Measurements from ENCODE around the gene RPA1.

RPA1 gene

DNA sequence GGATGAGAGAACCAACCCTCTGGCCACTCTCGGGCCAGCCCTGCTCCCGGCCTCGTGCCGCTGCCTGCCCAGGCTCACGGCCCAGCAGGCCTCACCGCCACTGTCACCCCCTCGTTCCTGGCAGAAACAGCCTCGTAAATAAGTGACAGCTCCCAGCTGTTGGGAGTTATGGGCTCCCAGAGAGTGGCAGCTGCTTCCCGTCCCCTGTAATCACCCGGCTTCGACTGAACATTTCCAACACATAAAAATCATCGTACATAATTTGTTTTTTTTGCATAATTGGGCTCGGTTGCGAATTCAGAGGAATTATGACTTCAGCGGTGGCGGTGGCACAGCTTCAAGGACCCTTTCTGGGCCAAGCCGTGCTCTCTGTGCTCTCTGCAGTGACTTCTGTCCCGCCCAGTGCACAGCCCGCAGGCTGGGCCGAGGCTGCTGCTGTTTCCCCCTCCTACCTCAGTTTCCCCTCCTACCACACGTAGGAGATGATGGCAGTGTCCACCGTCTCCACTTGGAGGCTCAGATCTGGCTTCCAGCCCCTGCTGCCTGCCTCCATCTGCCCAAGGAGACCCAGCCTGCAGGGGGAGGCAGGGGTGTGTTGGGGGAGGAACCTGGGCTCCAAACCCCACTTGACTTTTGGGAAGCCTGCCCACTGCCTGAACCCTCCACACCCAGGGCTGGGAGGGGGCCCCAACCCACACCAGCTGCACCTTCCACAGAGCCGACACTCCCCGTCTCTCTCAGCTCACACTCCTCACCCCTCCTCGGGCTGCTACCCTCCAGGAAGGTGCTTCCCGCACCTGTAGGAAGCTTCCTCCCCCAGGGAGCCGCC, 110.4 kb downstream of the RPA1 start:
- DNase-seq, result no peak

GRCh38 chr17:1940810-1941185, 111.0 kb downstream of the RPA1 start:
- no peak for DNase-seq

DNA sequence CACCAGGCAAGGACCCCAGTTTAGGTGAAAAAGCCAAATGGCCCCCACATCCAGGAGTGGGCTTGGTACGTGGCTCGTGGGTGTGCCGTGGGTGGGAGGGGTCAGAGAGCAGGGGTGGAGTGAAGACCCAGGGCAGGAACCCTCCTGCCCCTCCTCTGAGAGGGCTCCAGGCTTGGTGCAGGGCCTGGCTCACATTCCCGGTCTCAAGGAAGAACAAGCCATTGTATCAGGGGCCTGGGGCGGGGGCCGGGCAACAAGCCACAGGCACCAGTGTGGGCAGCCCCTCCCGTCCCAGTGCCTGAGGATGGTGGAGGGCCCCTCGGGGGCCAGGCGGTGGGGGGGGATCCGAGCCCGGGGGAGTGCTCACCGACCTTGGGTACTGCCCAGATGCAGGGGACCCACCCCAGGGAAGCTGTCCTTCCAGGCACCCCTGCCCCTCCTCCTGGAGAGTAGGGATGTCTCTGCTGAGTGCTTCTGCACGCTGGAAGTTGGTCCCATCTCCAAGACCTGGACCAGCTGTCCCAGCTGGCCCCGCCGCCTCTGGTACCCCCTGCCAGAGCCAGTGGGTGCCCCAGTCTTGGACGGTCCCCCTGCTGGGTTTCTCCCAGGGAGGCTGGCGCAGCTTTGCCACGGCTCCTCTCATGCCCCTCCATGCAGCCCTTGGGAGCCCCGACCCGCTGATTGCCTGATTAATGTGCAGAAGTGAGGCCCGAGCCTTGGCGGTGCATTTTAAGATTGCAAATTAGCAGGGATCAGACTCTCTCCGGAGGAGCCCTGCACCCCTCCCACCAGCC, 111.7 kb downstream of the RPA1 start:
- no peak for DNase-seq

GRCh38 chr17:1942066-1942365, 112.2 kb downstream of the RPA1 start:
- DNase-seq, result no peak

DNA sequence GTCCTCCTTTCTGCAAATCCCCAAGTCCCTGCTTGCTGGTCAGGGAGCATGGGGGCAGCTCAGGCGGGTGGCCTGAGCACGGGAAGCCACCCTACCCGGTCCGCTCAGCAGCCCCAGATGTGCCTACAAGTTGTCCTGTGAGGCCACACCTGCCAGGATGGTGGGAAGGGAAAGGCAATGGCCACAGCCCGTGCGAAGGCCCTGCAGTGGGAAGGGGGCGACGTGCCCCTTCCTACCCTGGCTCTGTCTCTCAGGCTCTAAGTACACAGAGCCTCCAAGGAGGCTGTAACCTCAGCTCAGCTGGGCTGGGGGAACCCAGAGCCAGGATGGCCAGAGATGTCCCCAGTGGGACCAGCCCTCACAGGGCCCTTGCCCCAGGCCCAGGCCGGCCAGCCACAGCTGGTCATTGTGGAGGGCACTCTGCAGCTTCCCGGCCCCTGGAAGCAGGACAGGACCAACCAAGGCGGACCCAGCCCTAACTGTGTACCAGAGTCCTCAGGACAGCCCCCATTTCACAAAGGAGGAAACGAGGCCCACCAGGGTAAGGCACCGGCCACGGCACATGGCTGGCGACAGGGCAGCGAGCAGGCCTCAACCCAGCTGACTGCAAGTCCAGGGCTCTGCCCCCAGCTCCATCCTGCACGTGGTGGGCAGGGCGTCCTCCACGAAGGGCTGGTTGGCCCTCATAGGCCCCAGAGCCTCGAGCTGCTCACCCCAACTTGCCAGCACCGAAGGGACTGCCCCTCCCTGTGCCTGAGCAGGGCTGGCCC, 113.0 kb downstream of the RPA1 start:
- DNase-seq, result no peak

- DNase-seq, result no peak
Observed at GRCh38 chr17:1943436-1943831, 113.6 kb downstream of the RPA1 start.

GRCh38 chr17:1945621-1946020, 115.8 kb downstream of the RPA1 start:
- DNase-seq, result no peak

- no peak for DNase-seq
Observed at GRCh38 chr17:1946021-1946932, 116.5 kb downstream of the RPA1 start.

GRCh38 chr17:1947229-1947742, 117.5 kb downstream of the RPA1 start:
- no peak for DNase-seq

GRCh38 chr17:1947743-1948516, 118.1 kb downstream of the RPA1 start:
- DNase-seq, result no peak

- DNase-seq, result no peak
Observed at GRCh38 chr17:1948517-1948825, 118.7 kb downstream of the RPA1 start.

Data from nucleus accumbens (tissue), 56 donors.